GM18873 (cell line): ENCODE results near the gene LPCAT1.
"Not testable (repeated sequence)": the region's sequence is repeated elsewhere in the genome, so short reads cannot be mapped to it uniquely, and the experiment has no call there.

Experiments
- ATAC-seq: cut with Tn5 transposase; IDR thresholded peaks from one replicate; pipeline ENCODE4 v1.9.1; 2021; ENCODE audit warnings: mild to moderate bottlenecking, moderate library complexity, moderate number of reproducible peaks; ENCODE audit not compliant: unreplicated experiment, low FRiP score

The LPCAT1 gene

GRCh38 chr5:1471997-1472963 is 51.5 kb downstream of the LPCAT1 start:
- no peak for ATAC-seq

- no peak for ATAC-seq
Observed at GRCh38 chr5:1471240-1471853, 52.4 kb downstream of the LPCAT1 start.

DNA sequence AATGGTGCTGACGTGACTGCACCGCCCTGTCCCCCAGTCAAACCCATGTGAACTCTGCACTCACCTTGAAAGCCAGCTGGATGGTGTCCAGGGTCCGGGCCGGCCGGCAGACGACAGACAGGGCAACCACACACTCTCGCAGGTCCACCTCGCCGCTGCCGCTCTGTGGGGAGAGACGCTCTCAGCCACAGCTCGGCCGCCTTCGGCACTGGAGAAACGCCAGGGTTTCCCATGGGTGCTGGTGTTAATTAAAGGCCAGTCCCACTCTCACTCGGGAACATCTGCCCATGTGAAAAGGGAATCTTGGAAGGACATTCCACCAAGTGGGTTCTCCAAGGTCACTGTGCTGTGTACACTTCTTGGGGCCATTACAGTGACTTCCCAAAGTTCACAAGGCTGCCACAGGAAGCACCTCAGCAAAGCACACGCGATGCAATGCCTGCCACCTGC is 53.0 kb downstream of the LPCAT1 start:
- no peak for ATAC-seq

GRCh38 chr5:1468629-1469527 is 54.9 kb downstream of the LPCAT1 start:
- ATAC-seq: no peak

DNA sequence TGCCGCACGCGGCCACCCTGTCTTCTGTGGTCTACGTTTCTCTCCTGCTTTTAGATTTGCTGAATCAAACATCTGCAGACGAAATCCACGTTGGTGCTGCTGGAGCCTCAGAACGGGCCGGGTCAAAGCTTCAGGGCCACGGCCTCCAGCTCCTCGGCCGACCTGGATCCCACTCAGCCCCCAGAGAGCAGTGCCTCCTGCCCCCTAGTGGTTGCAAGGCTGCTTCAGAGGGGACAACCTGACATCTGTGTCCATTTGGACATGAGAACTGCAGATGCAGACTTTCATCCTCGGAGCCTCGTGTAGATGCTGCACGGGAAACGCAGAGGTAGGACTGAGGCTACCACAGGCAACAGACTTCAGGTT is 55.5 kb downstream of the LPCAT1 start:
- no peak for ATAC-seq

DNA sequence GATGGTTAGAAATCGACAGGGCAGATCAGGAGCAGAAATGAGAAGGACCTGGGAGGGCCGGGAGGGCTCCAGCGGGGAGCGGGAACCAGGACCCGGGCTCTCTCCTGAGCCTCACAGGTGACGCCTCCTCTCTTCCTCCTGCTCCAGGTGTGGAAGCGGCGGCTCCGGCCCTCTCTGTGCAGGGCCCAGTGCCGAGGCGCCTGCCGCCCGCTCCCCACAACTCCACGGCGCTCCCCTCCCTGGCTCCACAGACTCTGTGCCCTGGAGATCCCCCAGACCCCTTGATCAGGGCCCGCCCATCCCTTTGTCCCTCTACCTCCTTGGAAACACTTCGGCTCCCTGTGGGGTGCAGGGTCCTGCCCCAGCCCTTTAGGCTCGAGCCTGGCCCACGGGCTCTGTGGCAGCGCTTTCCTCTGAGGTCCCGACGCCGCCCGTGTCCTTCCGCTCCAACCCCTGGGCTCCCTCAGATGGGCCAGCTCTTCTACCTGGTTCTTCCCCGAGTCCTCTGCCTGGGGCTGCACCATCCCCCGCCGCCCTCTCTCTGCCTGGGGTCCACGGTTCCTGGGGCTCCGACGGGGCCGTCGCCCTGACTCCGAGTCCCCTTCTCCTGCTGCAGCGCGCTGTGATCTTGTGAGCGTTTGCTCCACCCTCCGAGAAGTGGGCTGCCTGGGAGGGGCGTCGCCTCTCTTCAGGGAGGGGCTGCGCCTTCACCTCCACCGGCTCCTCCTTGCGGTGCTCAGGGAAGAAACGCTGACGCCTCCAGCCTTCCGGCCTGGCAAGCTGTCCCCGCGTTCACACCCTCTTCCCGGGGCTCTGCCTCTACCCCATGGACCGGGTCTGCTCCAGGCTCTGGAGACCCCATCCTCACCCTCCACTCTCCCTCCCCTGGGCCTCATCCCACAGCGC is 56.2 kb downstream of the LPCAT1 start:
- no peak for ATAC-seq

DNA sequence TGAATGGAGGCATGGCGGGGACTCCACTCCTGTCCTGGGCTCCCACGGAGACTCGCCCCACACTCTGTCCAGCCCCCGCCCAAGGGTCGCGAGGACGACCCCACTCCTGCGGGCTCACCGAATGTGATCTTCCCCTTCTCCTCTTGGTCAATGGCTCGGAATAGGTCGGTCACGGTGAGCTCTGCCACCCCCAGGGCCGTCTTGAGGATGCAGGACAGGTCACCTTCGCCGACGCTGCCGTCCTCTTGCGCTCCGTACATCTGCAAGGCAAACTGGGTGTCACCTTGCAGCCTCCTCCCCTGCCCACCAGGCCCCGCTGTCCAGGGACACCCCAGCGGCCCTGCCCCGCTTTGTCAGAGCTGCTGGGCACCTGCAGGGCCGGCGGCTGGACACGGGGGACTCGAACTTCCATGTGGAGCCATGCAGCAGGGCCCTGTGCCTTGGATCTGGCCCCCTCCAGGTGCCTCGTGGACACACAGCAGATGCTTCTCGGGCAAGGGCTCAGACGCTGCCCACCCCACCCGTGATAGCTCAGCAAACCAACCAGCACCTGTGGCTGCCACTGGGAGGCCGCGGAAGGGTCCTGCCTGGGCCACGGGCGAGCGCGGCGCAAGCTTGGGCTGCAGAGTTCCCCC is 57.0 kb downstream of the LPCAT1 start:
- ATAC-seq: no peak

- no peak for ATAC-seq
Observed at GRCh38 chr5:1465966-1466471, 57.7 kb downstream of the LPCAT1 start.

DNA sequence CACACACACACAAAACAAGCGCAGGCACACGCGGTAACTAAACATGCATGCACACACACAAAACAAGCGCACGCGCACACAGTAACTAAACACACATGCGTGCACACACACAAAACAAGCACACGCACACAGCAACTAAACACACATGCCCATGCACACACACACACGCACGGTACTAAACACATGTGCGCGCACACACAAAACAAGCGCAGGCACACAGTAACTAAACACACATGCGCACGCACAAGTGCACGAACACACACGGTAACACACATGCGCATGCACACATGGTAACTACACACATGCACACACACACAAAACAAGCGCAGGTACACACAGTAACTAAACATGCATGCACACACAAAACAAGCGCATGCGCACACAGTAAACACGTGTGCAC is 58.6 kb downstream of the LPCAT1 start:
- no peak for ATAC-seq

DNA sequence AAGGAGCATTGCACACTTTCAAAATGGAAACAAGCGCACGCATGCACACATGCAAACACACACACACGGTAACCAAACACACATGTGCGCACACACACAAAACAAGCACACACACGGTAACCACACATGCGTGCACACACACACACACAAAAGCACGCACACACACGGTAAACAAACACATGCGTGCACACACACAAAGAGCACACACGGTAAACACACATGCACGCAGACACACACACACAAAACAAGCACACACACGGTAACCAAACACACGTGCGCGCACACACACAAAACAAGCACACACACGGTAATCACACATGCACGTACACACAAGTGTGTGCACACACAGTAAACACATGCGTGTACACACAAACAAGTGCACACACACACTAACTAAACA is 59.2 kb downstream of the LPCAT1 start:
- no peak for ATAC-seq

DNA sequence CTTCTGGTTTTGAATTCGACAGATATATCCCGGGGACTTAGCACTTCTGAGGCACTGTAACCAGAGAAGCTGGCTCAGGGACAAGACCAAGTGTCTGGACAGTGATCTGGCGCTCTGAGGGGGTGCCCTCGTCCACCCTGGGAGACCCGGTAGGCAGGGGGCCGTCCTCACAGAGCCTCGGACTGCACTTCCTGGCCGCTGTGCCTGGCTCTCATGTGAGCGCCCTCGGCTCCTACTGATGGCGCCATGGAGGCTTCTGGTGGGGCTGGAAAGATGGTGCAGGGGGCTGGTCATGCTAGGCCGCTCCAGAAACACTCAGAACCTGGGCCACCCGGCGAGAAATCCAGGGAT is 59.7 kb downstream of the LPCAT1 start:
- ATAC-seq: no peak

GRCh38 chr5:1463326-1464095 is 60.2 kb downstream of the LPCAT1 start:
- no peak for ATAC-seq

DNA sequence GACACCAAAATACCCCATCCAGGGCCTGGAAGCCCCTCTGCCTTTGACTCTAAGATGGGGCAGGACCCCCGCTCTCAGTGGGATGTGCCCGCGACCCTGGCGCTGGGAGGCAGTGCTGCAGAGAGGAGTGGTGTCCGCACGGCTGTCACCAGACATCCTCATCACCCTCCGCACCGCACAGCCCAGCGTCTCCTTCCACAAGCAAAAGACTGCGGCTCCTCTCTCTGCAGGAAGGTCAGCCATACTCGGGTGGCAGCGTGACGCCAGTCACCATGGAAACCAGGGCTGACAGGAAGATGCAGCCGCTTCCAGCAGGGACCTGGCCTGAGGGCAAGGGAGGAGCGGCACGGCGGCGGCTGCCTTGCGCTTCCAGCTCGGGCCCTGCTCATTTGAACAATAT is 61.4 kb downstream of the LPCAT1 start:
- no peak for ATAC-seq

GRCh38 chr5:1461396-1461795 is 62.4 kb downstream of the LPCAT1 start:
- no peak for ATAC-seq

- ATAC-seq: no peak
Observed at GRCh38 chr5:1460054-1460682, 63.6 kb downstream of the LPCAT1 start.

GRCh38 chr5:1459435-1459834 is 64.3 kb downstream of the LPCAT1 start:
- not testable (repeated sequence) for ATAC-seq

- not testable (repeated sequence) for ATAC-seq
Observed at GRCh38 chr5:1456110-1456881, 67.5 kb downstream of the LPCAT1 start.
